MG63 (cell line): ENCODE results near the gene PALLD. TPM values are rescaled to one million over a fixed set of nuclear protein-coding genes. Genes with fewer than 3 reads are reported as not detected.
"Not testable (repeated sequence)": the region's sequence is repeated elsewhere in the genome, so short reads cannot be mapped to it uniquely, and the experiment has no call there.

Experiments used
- DNase-seq: peaks from one replicate; pipeline ENCODE4 v3.0.0-alpha.2; 2020
- H3K27me3 ChIP-seq: fragments of 250-450 bp; sonication (Bioruptor Pico); 2 replicates; pipeline ENCODE4 v1.5.1; 2020; ENCODE audit warnings: mild to moderate bottlenecking, moderate library complexity
- H3K36me3 ChIP-seq: fragments of 250-450 bp; sonication (Bioruptor Pico); 2 replicates; pipeline ENCODE4 v1.5.1; 2020; ENCODE audit warnings: mild to moderate bottlenecking, moderate library complexity
- H3K4me3 ChIP-seq: fragments of 250-450 bp; sonication (Bioruptor Pico); 2 replicates; pipeline ENCODE4 v1.5.1; 2020; ENCODE audit warnings: mild to moderate bottlenecking, moderate library complexity
- H3K9me3 ChIP-seq: fragments of 250-450 bp; sonication (Bioruptor Pico); 2 replicates; pipeline ENCODE4 v1.5.1; 2020; ENCODE audit warnings: mild to moderate bottlenecking, moderate library complexity
- total RNA-seq: library from RNA; depleted of rRNA; stranded (reverse); fragments of >200 nt; shearing (Covaris generic); gene quantifications from 2 replicates; pipeline ENCODE4 v1.2.3, GENCODE V29; 2014; ENCODE audit warnings: low replicate concordance

The PALLD gene
- total RNA-seq, 1 experiment from 2014 or later = 40.2 TPM

DNA sequence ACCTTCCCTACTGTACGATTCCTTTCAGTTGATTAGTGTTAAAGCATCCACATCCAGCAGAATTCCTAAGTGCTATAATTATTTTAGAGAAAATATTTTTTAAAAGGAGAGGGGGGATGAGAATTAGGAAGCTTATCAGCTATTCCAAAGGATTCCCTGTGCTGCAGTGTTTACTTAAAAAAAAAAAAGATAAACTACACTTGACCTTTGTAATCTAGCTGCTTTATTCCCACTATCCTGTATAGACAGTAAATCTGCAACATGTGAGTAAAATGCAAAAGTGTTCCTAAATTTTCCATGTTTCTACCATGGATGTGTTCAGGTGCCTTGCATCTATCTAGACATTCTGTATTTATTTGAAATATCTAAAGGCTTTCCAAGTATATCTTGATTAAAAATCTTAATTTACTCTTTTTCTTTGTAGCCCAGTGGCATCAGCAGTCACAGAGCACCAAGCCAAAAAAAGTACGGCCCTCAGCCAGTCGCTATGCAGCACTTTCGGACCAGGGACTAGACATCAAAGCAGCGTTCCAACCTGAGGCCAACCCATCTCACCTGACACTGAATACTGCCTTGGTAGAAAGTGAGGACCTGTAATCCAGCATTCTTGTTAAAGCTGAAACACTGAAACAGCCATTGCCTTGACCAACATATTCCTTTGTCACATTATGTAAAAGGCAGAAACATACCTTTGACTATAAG, 429.1 kb downstream of the PALLD start:
- no peaks in the 10 kb centered on the region for H3K9me3 ChIP-seq
- H3K27me3 ChIP-seq = no peaks in the 10 kb centered on the region
- DNase-seq = no peak
- H3K36me3 ChIP-seq = peaks cover 78% of the 10 kb centered on the region
- no peak overlapping the region for H3K4me3 ChIP-seq

DNA sequence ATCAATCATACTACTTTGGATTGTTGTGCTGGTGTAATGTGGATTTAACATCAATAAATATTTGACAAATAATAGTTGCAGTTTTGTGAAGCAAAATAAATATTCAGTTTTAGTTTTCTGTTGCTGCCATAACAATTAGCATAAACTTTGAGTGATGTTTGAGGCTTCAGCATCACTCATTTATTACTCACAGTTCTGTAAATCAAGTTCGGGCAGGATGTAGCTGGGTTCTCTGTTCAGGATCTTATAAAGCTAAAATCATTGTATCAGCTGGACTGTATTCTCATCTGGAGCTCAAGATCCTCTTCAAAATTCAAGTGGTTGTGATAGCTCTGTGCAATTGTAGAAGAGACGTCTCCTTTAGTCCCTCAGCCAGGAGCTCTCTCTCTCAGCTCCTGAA, 431.5 kb downstream of the PALLD start:
- Histone ChIP-seq H3K9me3 (peaks cover 5% of the 10 kb centered on the region; the same call in 1 of the 2 replicates), H3K36me3 (peaks cover 68% of the 10 kb centered on the region), H3K4me3 (no peak overlapping the region), H3K27me3 (no peaks in the 10 kb centered on the region)
- no peak for DNase-seq

GRCh38 chr4:168928875-168929274, 432.0 kb downstream of the PALLD start:
- Histone ChIP-seq H3K36me3 (peaks cover 68% of the 10 kb centered on the region), H3K9me3 (peaks cover 5% of the 10 kb centered on the region; the same call in 1 of the 2 replicates), H3K27me3 (no peaks in the 10 kb centered on the region), H3K4me3 (no peak overlapping the region)
- DNase-seq = no peak

- no peak for DNase-seq
- Histone ChIP-seq H3K36me3 (peaks cover 51% of the 10 kb centered on the region), H3K4me3 (no peak overlapping the region), H3K9me3 (peaks cover 5% of the 10 kb centered on the region; the same call in 1 of the 2 replicates), H3K27me3 (no peaks in the 10 kb centered on the region)
Observed at GRCh38 chr4:168930413-168931196, 433.8 kb downstream of the PALLD start.

DNA sequence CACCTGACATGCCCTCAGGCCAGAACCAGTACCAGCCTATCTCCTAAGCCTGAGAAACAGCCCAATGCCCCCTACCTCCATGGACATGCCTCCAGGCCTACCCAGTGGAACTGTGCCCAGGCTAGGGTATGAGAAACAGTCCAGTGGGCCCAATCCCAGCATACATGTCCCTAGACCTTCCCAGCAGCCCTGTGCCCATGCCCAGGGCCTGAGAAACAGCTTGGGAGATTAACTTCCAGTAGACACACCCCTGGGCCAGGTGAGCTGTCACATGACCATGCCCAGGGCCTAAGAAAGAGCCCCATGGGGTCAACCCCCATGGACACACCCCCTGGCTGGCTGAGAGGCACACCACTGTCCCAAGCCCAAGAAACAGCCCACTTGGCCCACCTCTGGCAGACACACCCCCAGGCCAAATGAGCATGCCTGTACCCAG, 434.4 kb downstream of the PALLD start:
- Histone ChIP-seq H3K27me3 (no peaks in the 10 kb centered on the region), H3K4me3 (no peak overlapping the region), H3K9me3 (peaks cover 5% of the 10 kb centered on the region; the same call in 1 of the 2 replicates), H3K36me3 (peaks cover 47% of the 10 kb centered on the region)
- DNase-seq = no peak

- Histone ChIP-seq H3K9me3 (peaks cover 5% of the 10 kb centered on the region; the same call in 1 of the 2 replicates), H3K27me3 (no peaks in the 10 kb centered on the region), H3K4me3 (no peak overlapping the region), H3K36me3 (peaks cover 38% of the 10 kb centered on the region)
- DNase-seq = no peak
Observed at GRCh38 chr4:168932138-168932537, 435.3 kb downstream of the PALLD start.

DNA sequence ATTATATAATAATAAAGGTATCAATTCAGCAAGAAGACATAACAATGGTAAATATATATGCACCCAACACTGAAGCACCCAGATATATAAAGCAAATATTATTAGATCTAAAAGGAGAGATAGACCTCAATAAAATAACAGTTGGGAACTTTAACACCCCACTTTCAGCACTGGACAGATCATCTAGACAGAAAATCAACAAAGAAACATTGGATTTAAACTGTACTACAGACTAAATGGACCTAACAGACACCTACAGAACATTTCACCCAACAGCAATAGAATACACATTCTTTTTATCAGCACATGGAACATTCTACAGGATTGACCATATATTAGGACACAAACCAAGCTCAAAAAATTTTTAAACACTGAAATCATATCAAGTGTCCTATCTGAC, 436.6 kb downstream of the PALLD start:
- no peak for DNase-seq
- Histone ChIP-seq H3K9me3 (peaks cover 5% of the 10 kb centered on the region; the same call in 1 of the 2 replicates), H3K27me3 (no peaks in the 10 kb centered on the region), H3K4me3 (no peak overlapping the region), H3K36me3 (peaks cover 29% of the 10 kb centered on the region)

- not testable (repeated sequence) for H3K9me3 ChIP-seq, H3K36me3 ChIP-seq, DNase-seq, H3K4me3 ChIP-seq, H3K27me3 ChIP-seq
Observed at GRCh38 chr4:168937473-168937872, 440.6 kb downstream of the PALLD start.

- Histone ChIP-seq H3K4me3 (no peak overlapping the region), H3K9me3 (no peaks in the 10 kb centered on the region; the same call in 1 of the 2 replicates), H3K27me3 (no peaks in the 10 kb centered on the region), H3K36me3 (no peaks in the 10 kb centered on the region)
- no peak for DNase-seq
Observed at GRCh38 chr4:168942985-168943384, 446.1 kb downstream of the PALLD start.

DNA sequence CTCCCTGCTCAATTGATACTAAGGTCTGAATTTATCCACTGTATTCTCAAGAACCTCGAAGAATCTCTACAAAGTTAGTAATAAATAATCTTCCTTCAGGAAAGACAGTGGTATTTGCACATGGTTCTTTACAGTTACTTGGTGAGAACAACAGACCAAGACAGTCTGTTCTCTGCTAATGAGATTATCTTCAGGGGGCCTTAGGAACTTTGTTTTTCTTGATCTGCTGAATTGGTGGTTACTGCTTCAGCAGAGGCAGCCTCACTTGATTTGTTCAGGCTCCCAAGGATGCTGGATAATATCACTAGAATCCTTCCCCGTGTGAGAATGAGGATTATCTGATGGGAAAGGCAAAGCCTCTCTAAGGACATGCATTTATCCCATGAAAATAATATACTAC, 448.4 kb downstream of the PALLD start:
- DNase-seq = no peak
- H3K9me3 ChIP-seq = no peaks in the 10 kb centered on the region; the same call in 1 of the 2 replicates
- H3K4me3 ChIP-seq = no peak overlapping the region
- no peaks in the 10 kb centered on the region for H3K36me3 ChIP-seq
- H3K27me3 ChIP-seq = no peaks in the 10 kb centered on the region

GRCh38 chr4:168952821-168953246, 456.0 kb downstream of the PALLD start:
- H3K4me3 ChIP-seq, H3K27me3 ChIP-seq, H3K36me3 ChIP-seq, DNase-seq, H3K9me3 ChIP-seq: not testable (repeated sequence)

GRCh38 chr4:168955674-168956073, 458.8 kb downstream of the PALLD start:
- no peaks in the 10 kb centered on the region; the same call in 1 of the 2 replicates for H3K36me3 ChIP-seq
- no peak overlapping the region for H3K4me3 ChIP-seq
- 0 out of 2 replicates have a peak, but pooled peaks cover 1% of the 10 kb centered on the region for H3K9me3 ChIP-seq
- no peak for DNase-seq
- H3K27me3 ChIP-seq = no peaks in the 10 kb centered on the region

DNA sequence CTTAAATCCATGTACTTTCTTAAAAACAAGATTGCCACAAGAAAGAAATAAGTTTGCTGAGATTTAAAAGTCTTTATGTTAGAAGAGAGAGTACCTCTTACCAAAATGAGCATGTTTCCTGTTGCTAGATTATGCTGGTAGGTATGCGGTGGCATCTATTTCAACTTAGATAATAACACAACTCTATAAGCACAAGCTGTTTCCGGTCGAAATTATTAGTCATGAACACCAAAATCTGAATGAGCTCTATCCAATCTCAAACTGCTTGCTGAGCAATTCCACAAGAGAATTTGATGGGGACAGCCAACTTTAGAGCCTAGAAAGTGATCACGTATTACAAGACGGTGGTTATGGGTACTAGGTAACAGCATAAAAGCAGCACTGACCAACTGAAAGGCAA, 463.9 kb downstream of the PALLD start:
- 0 out of 2 replicates have a peak, but pooled peaks cover 1% of the 10 kb centered on the region for H3K9me3 ChIP-seq
- H3K27me3 ChIP-seq = no peaks in the 10 kb centered on the region
- no peaks in the 10 kb centered on the region; the same call in 1 of the 2 replicates for H3K36me3 ChIP-seq
- H3K4me3 ChIP-seq = no peak overlapping the region
- no peak for DNase-seq

GRCh38 chr4:168972596-168972995, 475.7 kb downstream of the PALLD start:
- Histone ChIP-seq H3K27me3 (no peaks in the 10 kb centered on the region), H3K4me3 (no peak overlapping the region)
- no peak for DNase-seq

More at GRCh38 chr4:168972596-168972995, 475.7 kb downstream of the PALLD start:
- Histone ChIP-seq H3K36me3 (peaks cover 12% of the 10 kb centered on the region), H3K9me3 (peaks cover 2% of the 10 kb centered on the region; the same call in 1 of the 2 replicates)
